Fibroblast of the conjunctiva (primary cell): ENCODE results near the gene FOXF1.

Experiments used
- DNase-seq: peaks from one replicate; pipeline ENCODE4 v3.0.0-alpha.2; 2010; ENCODE audit warnings: low read depth

FOXF1 gene

GRCh38 chr16:86492961-86493629 is 17.2 kb upstream of the FOXF1 start:
- DNase-seq = no peak

DNA sequence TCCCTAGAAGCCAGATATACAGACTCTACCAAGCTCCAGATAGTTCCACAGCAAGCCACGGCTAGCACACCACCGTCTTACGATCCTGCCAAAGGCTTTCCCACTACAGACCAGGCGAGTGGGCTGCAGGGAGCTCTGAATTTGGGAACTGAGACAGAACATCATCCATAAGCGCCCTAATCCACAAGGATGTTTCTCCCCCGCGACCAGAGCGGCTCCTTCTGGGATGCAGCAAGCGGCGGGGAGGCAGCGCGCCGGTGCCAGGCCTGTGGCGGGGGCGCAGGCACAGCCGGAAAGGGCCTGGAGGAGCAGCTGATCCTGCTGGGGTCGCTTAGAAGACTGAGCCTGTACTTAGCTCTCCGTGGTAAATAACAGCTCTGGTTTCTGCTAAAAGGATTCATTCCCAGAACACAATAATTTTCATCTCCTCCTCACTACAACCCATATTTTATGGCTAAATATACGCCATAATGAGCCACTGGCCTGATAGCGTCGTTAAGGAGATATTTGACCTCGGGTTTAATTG is 16.2 kb upstream of the FOXF1 start:
- DNase-seq = no peak

GRCh38 chr16:86494565-86495356 is 15.6 kb upstream of the FOXF1 start:
- no peak for DNase-seq

- DNase-seq = no peak
These were observed 15.0 kb upstream of the FOXF1 start for GRCh38 chr16:86495357-86495701.

DNA sequence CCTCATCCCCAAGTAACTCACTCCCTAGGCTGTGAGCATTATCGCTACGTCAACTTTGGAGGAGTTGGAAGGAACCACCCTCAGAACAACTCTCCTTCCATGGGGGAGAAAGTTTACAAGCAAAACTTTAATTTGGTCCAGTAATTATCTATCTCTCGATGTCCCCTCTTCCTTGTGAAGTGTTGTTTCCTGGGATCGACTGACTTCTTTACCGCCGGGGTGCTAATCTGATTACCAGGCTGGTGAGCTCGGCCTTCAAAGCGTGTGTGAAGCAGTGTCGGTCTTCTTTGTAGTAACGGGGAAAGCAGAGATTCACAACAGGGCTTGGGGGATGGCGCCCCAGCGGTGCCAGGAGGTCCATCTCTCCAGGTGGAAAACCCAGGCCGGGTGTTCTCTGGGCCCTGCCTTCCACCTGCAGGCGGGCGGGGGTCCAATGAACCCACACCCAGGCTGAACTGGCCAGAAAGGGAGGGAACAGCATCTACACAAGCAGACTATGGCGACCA is 14.5 kb upstream of the FOXF1 start:
- no peak for DNase-seq

DNA sequence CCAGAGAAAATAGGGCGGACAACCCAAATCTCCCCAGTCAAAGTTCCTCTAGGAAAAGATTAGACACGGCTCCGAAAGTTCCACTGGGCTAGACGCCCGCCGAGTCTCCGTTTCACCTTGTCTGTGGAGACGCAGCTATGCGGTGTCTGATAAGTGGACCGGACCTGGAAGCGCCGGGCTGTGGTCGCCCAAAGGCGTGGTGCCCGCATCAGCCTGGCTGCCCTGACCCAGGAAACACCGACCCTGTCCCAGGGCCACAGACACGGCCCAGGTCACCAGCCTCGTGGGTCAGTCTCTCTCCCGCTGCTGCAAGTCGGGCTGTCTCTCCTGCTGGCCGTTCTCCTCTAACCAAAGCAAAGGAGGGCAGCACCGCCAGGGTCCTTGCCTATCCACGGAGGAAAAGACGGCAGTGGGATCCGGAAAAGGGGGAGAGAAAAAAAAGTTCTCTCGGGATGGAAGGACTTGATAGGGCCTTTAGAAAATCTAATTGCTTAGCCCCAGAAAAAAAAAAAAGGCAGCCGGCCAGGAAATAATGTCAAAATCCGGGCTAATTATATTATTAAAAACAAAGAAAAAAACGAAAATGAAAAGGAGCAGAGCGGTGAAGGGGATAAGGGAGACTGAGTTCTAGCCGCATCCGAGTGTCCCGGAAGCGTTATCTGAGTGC is 13.9 kb upstream of the FOXF1 start:
- no peak for DNase-seq

DNA sequence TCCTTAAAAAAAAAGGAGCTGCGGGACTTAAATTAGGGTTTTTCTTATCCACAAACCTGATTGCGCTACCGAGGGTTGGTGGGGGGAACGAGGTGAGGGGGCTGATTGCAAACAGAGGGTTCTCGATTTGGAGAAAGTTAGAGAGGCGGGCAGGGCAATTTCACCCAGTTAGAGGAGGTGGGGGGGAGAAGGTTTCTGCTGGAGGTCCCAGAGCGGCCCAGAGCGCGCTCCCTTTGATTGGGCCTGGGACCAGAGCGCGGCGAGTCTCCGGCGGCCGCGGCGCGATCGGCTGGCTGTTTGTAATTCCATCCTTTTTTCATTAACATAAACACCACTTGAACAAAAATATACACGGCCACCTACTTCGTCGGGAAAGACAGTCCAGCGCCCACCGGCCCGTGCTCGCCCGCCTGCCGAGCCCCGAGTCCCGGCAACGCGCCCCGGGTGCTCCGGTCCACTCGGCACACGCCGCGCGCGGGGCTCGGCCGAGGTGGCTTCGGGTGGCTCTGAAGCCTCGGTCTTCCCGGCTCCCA is 13.3 kb upstream of the FOXF1 start:
- no peak for DNase-seq

GRCh38 chr16:86497551-86498021 is 12.7 kb upstream of the FOXF1 start:
- no peak for DNase-seq

DNA sequence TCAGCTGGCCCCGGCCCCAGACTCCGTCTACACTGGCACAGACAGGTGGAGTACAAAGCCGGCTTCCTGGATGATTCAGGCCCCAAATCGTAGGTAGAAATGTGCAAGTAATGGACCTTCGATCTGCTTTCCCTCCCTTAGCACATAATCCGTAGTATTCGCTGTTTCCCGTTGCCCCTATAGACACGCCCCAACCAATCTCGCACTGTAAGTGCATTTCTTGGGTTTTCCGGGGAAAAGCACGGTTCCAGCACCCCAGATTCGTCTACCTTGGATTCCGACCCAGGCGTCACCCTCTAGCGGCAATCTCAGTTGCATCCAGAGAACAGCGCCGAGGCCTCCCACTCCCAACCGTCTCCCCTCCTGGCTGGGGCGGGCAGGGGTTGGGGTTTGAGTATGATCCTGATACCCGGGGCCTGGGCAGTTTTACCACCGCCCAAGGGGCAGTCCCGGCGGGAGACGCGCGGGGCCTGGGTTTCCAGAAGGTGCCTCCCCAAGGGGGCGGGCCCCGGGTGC is 12.1 kb upstream of the FOXF1 start:
- no peak for DNase-seq

DNA sequence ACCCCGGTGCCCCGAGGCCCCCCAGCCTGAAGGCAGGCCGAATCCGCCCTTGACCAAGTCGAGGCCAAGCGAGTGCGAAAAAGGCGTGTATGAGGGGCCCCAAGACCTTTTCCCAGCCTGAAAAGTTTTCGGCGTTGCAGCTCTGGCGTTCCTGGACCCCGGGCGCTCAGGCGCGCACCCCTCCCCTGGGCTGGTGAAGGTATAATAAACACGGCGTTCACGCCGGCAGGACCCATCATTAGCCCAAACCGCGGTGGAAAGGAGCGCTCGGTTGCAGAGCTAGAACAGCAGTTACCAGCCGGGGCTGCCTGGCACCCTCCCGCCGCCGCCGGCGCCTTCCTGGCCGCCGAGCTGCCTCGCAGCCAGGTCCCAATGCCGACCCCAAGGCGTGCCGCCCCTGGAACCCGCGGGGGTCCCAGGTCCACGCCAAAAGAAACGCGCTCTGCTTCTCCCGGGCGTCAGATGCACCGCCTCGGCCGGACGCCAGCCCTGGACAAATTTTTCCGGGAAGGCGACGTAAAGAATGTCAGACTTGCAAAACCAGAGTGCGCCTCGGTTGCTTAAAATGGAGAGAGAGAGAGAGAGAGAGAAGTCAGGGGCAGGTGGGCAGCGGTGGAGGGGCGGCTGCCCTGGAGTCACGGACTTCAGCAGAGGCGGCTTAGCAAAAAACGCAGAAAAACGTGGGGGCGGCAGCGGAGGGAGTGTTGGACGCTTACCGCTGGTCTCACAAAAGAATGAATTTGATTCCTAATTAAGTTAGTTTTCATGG is 11.5 kb upstream of the FOXF1 start:
- no peak for DNase-seq

GRCh38 chr16:86499440-86499786 is 10.9 kb upstream of the FOXF1 start:
- DNase-seq = no peak

DNA sequence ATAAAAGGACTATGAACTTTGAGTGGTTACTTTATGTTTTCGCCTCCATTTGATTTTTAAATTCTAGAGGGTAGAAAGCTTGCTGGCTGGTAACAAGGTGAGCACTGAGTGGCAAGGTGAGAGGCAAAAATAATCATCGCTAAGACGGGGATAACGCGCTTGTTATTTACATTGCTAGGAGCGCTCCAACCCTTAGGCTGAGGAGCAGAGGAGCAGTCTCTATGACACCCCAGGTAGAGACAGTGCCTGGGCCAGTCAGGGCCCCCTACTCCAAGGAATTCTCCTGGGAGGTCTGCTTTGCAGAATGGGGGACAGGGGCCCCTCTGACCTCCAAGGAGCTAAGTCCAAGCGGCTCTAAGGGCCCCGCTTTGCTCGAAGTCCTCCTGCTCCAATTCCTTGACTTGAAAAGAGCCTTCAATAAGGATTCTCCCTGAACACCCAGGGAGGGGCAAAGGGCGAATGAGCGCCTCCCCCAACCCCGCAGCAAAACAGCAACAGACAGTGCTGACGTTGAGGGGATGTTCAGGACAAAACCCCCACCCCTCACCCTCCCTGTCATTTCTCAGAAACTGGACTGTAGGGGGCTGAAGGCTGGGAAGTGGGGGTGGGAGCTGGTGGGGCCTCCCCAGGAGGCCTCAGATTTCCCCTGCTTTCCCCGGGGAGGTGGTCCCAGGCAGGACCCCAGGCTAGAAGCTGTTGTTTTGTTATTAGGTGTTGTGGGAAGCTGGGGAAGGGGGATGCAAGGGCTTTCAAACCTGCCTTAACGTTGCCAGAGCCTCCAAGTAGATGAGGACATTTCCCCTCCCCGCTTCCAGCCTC is 10.2 kb upstream of the FOXF1 start:
- no peak for DNase-seq

- DNase-seq = no peak
These were observed 9.4 kb upstream of the FOXF1 start for GRCh38 chr16:86500708-86501510.

DNA sequence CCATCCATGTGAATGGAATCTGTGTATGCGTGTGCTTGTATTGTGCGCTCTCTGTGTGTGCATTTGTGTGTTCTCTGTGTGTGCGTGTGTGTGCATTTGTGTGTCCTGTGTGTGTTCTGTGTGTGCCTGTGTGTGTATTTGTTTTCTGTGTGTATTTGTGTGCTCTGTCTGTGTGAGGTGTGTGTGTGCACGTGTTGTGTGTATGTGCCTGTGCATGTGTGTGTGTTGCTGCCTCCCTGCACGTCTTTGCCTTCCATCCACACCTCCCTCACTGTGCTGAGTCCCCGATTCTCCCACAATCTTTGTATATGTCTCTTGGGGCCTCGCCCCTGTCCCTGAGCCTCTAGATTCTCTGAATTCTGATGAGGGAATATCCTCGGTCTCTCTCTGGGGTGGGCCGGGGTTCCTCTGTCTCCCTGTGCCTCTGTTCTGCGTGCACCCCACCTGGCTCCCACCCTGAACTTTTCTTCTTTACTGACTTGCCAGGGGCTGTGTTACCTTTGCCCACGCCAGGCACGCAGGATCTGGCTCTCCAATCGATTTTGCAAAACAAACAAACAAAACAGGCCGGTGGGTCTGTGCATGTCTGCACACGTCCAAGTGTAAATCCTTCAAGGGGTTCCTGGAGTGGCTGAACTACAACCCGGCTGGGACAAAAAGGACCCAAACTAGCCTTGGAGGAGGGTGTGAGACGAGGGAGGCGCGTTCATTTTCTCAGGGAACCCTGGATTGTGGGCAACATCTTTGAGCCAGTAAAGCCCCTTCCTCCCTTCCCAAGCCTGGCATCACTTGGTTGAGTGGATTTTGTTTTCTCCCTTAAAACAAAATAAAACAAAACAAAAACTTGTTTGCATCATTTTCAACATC is 8.1 kb upstream of the FOXF1 start:
- DNase-seq = no peak

- DNase-seq = no peak
These were observed 7.2 kb upstream of the FOXF1 start for GRCh38 chr16:86502856-86503748.

GRCh38 chr16:86503830-86504229 is 6.5 kb upstream of the FOXF1 start:
- no peak for DNase-seq

DNA sequence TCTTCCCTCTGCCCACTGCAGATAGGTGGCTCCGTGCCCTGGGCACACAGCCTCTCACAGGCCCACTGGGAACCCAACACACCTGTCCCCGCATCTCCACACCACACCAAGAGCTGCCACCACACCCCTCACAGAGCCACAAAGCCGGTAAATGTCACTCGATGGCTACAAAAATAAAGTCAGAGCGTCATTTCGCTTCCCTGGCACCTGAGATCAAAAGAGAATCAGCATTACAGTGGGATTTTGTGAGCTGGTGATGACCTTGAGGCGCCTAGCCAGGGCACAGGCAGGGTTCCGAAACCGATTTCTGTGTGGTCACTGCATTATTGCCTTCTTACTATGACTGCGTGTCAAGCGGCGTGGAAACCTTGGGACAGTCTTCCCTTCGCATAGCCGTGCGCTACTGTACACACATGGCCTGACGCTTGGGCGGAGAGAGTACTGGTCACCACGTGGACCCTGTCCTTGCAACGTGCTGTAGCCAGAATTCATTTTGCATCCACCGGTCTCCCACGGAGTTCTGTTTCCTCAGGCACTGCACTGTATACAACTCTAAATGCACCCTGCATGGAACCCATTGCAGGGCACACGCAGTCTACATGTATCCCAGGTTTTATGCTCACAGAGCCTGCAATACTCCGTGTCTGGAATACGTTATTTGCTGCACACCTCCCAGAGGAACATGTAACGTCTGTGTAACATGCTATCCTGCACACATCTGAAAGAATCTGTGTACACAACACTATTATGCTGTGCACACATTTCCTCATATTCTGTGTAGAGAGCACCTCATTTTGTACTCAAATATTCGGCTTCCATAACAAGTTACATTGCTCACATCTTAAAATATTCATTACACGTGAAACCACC is 5.8 kb upstream of the FOXF1 start:
- DNase-seq = no peak
